Body of pancreas (tissue), 4 donors: Measurements from ENCODE around the gene NHP2. TPM values are rescaled to one million over a fixed set of nuclear protein-coding genes. Genes with fewer than 3 reads are reported as not detected.

Experiments used
- ATAC-seq: fragments of 150-250 bp; one replicate; pipeline ENCODE4 v1.9.1; 2016
- DNase-seq, 4 donors: peaks; one replicate each; pipeline ENCODE4 v3.0.0-alpha.2; 2019
- H3K27ac ChIP-seq, 4 donors: fragments of 200-600 bp; sonication (generic); 1 replicate in 3 of 4; 2 replicates in 1 of 4; pipeline versions ENCODE4 v1.5.1 to v1.6.1; 2016 to 2019; ENCODE audit warnings: mild to moderate bottlenecking in 1 of 4, mixed read lengths in 1 of 4, moderate library complexity in 1 of 4
- H3K27me3 ChIP-seq, 2 donors: fragments of 200-600 bp; sonication (generic); one replicate each; pipeline ENCODE4 v1.6.0; 2016; ENCODE audit warnings: mild to moderate bottlenecking in 1 of 2
- H3K36me3 ChIP-seq, 2 donors: fragments of 200-600 bp; sonication (generic); replicated peaks in 1 of 2; 2 replicates each; pipeline ENCODE4 v1.5.1; 2016; ENCODE audit warnings: low read depth in 2 of 2; ENCODE audit not compliant: insufficient read depth in 1 of 2
- H3K4me1 ChIP-seq: fragments of 200-600 bp; sonication (generic); one replicate; pipeline ENCODE4 v1.6.0; 2016
- H3K4me3 ChIP-seq, 2 donors: fragments of 200-600 bp; sonication (generic); 1 replicate in 1 of 2; 2 replicates in 1 of 2; pipeline ENCODE4 v1.5.1; 2016 to 2019
- H3K9me3 ChIP-seq, 3 donors: fragments of 200-600 bp; sonication (generic); 1 replicate in 2 of 3; 2 replicates in 1 of 3; pipeline ENCODE4 v1.5.1; 2016
- CTCF ChIP-seq, 7 experiments: fragments of 450-650 bp in 4 of 7; fragments of 200-600 bp in 3 of 7; sonication (generic) in 3 of 7; IDR thresholded peaks; one replicate each; pipeline ENCODE4 v1.5.1; 2016 to 2019; ENCODE audit warnings: antibody characterized with exemption in 7 of 7
- POLR2A ChIP-seq, 3 donors: fragments of 450-650 bp; IDR thresholded peaks; one replicate each; pipeline ENCODE4 v1.6.1; 2016; ENCODE audit warnings: antibody characterized with exemption in 3 of 3, mild to moderate bottlenecking in 2 of 3
- WGBS, 2 donors: methylation state at CpG; one replicate each; pipeline ENCODE4 v1.1.5; 2017; 5-methylcytosine and 5-hydroxymethylcytosine counted together
- intact Hi-C: fragments of 100-400 bp; cut with DNase I; formaldehyde crosslinking; loops from one replicate; pipeline ENCODE4 v1.15.1; 2023
- total RNA-seq, 2 donors: library from RNA; depleted of rRNA; stranded (reverse); fragments of >200 nt; gene quantifications; one replicate each; pipeline ENCODE4 v1.1.0, GENCODE V29; 2016

The NHP2 gene
- total RNA-seq, 2 donors from 2014 or later = 63.9 to 80.2 TPM

DNA sequence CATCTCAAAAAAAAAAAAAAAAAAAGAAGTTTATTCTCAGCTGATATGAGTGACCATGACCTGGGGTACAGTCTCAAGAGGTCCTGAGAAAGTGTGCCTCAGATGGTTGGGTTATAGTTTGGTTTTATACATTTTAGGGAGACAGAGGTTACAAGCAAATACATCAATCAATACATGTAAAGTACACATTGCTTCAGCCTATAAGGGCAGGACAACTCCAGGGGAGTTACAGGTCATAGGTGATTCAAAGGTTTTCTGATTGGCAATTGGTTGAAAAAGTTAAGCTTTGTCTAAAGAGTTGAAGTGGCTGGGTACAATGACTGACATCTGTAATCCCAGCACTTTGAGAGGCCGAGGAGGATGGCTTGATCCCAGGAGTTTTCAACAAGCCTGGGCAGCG is 35.7 kb upstream of the NHP2 start:
- H3K27me3 ChIP-seq = peaks cover 0 to 4% of the 10 kb centered on the region in 2 donors
- H3K9me3 ChIP-seq = no peaks in the 10 kb centered on the region
- no peak overlapping the region for H3K27ac ChIP-seq
- ATAC-seq (no peak), DNase-seq (no peak)
- WGBS, 2 donors = 38 to 41% methylated on average over 2 of the region's 2 CpGs
- intact Hi-C loops = no loop called here
- H3K4me3 ChIP-seq = no peak overlapping the region
- H3K4me1 ChIP-seq = no peaks in the 10 kb centered on the region
- TF ChIP-seq CTCF (IDR thresholded peaks at IDR 0.05) (no peak), POLR2A (IDR thresholded peaks at IDR 0.05) (no peak)
- no peaks in the 10 kb centered on the region for H3K36me3 ChIP-seq

GRCh38 chr5:178187014-178187413 is 33.3 kb upstream of the NHP2 start, which contains the start of gene GMCL2:
TSS of gene GMCL2 (minus strand) at chr5:178187371. CDS start at chr5:178187299, 72 bp downstream.
- intact Hi-C loops = no loop called here
- Histone ChIP-seq H3K36me3 (no peaks in the 10 kb centered on the region), H3K4me3 (no peak within 1 kb of the TSS), H3K9me3 (no peaks in the 10 kb centered on the region), H3K4me1 (no peaks in the 10 kb centered on the region), H3K27me3 (peaks cover 0 to 2% of the 10 kb centered on the region in 2 donors), H3K27ac (no peak within 1 kb of the TSS)
- TF ChIP-seq CTCF (IDR thresholded peaks at IDR 0.05) (no peak), POLR2A (IDR thresholded peaks at IDR 0.05) (no peak)
- WGBS, 2 donors = 64 to 86% methylated on average over 21 to 23 of the region's 27 CpGs
- ATAC-seq (no peak), DNase-seq (no peak)

DNA sequence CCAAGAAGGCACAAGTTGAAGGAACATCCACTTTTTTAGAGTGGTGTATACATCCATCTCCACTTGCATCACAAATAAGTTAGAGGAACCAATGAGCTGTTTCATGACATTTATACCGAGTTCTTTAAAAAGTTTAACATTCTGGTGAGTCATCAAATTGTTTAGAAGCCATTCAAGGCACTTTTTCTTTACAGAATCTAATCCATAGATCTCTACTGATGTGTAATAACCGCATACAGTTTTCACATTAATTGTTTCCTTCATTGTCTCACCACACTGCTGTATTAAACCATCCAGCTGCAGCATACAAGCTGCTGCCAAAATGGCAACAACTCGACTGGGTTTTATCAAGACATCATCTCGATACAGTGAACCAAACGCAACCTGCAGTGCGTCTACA is 32.7 kb upstream of the NHP2 start:
- intact Hi-C loops = no loop called here
- Histone ChIP-seq H3K4me1 (no peaks in the 10 kb centered on the region), H3K9me3 (no peaks in the 10 kb centered on the region), H3K27ac (no peak overlapping the region), H3K27me3 (no peaks in the 10 kb centered on the region), H3K36me3 (no peaks in the 10 kb centered on the region), H3K4me3 (no peak overlapping the region)
- WGBS, 2 donors = 69 to 73% methylated on average over 6 of the region's 6 CpGs
- DNase-seq = no peak
- TF ChIP-seq POLR2A (IDR thresholded peaks at IDR 0.05) = no peak
- TF ChIP-seq CTCF (IDR thresholded peaks at IDR 0.05) = no peak
- no peak for ATAC-seq

DNA sequence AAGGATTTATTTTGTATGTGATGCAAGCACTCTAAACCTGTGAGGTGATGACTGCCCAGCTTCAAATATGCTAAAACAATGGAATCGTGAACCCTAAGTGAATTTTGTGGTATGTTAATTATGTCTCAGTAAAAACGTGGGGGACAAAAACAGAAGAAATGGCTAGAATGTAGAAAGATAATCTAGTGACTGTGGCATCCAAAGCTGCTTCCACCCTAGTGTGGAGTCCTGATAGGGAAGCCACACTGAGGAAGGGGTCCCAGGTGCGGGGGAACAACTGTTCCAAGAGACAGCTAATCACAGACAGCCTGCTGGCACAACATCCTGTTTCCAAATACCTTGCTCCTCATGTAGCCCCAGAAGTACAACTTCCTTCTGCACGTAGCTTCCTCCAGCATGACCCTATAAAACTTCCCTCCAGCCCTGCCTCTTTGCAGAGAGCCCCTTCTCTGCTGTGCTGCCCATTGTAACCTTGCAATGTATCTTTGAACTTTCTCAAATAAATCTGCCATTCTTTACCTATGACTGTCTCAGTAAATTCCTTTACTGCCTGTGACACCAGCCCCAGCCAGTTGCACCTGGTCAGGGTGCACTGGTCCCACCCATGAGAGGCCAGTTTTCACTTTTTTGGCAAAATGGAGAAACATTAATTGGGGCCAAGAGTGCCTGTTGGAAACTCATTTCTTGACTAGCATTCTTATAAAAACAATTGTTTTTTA is 28.6 kb upstream of the NHP2 start:
- DNase-seq = no peak
- Histone ChIP-seq H3K36me3 (no peaks in the 10 kb centered on the region), H3K4me3 (no peak overlapping the region), H3K4me1 (no peaks in the 10 kb centered on the region), H3K9me3 (no peaks in the 10 kb centered on the region), H3K27me3 (no peaks in the 10 kb centered on the region), H3K27ac (no peak overlapping the region)
- TF ChIP-seq POLR2A (IDR thresholded peaks at IDR 0.05) (no peak), CTCF (IDR thresholded peaks at IDR 0.05) (no peak)
- ATAC-seq = no peak
- intact Hi-C loops = no loop called here
- 29 to 40% methylated on average over 4 of the region's 4 CpGs for WGBS, 2 donors
